A673 (cell line): ENCODE measurements around the gene DMD.

ENCODE experiments used
- EZH2 ChIP-seq: fragments of 200-600 bp; sonication (generic); IDR thresholded peaks from 2 replicates; pipeline ENCODE4 v1.6.1; 2017; ENCODE audit warnings: borderline replicate concordance, low read depth, mild to moderate bottlenecking, mixed read lengths, antibody characterized with exemption, low read length; ENCODE audit not compliant: poor library complexity, severe bottlenecking
- TF ChIP-seq, protein P1 (sequence below): fragments of 300-800, 200-600 bp; sonication (generic); conservative IDR thresholded peaks from 2 replicates; pipeline ENCODE4 v1.5.1; 2017; ENCODE audit warnings: low read depth, mild to moderate bottlenecking, antibody characterized with exemption, low read length, moderate library complexity, mixed read lengths

DNA sequence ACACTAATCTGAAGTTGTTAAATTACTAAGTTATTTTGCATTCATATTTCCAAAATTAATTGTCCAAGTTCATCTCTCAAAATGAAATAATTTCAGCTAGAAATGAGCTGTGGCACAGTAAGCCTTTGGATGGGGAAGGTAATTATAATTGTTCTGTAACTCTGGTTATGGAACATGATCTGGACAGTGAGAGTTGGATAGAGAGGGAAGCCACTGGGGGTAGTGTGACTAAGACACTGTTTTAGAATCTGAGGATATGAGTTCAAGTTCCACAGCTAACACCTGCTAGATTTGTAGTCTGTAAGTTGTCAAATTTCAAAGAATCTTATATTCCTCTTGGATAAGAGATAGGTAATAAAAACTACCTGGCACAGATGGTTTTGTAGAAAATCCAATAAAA is 49.5 kb downstream of the DMD start:
- TF ChIP-seq, protein P1, sequence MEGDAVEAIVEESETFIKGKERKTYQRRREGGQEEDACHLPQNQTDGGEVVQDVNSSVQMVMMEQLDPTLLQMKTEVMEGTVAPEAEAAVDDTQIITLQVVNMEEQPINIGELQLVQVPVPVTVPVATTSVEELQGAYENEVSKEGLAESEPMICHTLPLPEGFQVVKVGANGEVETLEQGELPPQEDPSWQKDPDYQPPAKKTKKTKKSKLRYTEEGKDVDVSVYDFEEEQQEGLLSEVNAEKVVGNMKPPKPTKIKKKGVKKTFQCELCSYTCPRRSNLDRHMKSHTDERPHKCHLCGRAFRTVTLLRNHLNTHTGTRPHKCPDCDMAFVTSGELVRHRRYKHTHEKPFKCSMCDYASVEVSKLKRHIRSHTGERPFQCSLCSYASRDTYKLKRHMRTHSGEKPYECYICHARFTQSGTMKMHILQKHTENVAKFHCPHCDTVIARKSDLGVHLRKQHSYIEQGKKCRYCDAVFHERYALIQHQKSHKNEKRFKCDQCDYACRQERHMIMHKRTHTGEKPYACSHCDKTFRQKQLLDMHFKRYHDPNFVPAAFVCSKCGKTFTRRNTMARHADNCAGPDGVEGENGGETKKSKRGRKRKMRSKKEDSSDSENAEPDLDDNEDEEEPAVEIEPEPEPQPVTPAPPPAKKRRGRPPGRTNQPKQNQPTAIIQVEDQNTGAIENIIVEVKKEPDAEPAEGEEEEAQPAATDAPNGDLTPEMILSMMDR = no peak
- no peak for TF ChIP-seq EZH2
